Ishikawa (cell line): ENCODE results near the gene PPP1R13L.
A peak's percentile ranks its signal among the peaks of the same experiment; 100 is the strongest.

Source experiments
- CEBPB ChIP-seq: IDR thresholded peaks from 2 replicates; pipeline ENCODE4 v1.6.1; 2012
- CREB1 ChIP-seq: IDR thresholded peaks from 2 replicates; pipeline ENCODE4 v1.6.1; 2012; ENCODE audit warnings: low read depth
- EGR1 ChIP-seq: IDR thresholded peaks from 2 replicates; pipeline ENCODE4 v1.6.1; 2012
- EP300 ChIP-seq: IDR thresholded peaks from 2 replicates; pipeline ENCODE4 v1.6.1; 2012; ENCODE audit warnings: borderline replicate concordance
- RAD21 ChIP-seq: IDR thresholded peaks from 2 replicates; pipeline ENCODE4 v1.6.1; 2012; ENCODE audit warnings: low read depth
- TEAD4 ChIP-seq: IDR thresholded peaks from 2 replicates; pipeline ENCODE4 v1.6.1; 2012
- YY1 ChIP-seq: IDR thresholded peaks from 2 replicates; pipeline ENCODE4 v1.6.1; 2012; ENCODE audit warnings: low read depth
- ZBTB7A ChIP-seq: IDR thresholded peaks from 2 replicates; pipeline ENCODE4 v1.6.1; 2012; ENCODE audit warnings: low read depth
- TF ChIP-seq, protein P1 (sequence below): IDR thresholded peaks from 2 replicates; pipeline ENCODE4 v1.6.1; 2012
- TF ChIP-seq, protein P2 (sequence below): IDR thresholded peaks from 2 replicates; pipeline ENCODE4 v1.6.1; 2012; ENCODE audit warnings: low read depth, mild to moderate bottlenecking

DNA sequence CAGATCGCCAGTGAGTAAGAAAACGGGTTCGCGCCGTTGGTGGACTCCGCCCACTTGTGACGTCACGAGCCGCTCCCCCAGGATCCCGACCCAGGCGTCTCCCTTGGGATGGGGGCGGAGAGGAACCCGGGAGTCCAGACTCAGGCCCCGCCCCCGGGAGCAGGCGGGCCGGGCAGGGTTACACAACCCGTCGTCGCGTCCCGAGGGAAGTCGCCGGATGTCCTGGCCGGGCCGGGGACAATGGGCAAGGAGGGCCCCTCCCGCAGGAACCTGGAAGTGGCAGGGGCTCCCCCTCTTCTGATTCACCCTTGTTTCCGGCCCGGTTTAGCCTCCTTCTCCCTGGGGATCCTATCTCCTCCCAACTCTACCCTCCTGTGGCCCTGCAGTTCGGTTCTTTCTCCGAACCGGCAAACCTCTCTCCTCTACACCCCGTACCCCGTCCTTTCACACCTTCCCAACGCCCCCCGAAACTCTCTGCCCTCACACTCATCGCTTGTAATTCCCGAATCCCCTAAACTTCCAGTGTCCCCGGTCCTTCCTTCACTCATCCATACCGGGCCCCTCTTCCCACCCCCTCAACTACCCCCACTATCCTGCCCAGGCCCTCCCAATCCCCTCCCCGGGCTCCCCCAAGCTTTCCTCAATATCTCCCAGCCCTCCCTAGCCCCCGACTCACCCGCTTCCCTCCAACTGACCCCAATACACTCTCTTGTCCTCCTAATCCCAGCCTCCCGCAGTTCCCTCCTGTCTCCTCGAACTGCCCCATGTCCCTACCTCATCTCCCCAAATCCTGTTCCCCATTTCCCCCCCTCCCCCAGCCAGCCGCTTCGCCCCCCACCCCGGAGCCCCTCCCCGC, 38.8 kb upstream of the PPP1R13L start:
- TF ChIP-seq, protein P1, sequence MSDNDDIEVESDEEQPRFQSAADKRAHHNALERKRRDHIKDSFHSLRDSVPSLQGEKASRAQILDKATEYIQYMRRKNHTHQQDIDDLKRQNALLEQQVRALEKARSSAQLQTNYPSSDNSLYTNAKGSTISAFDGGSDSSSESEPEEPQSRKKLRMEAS, result peak; percentile 49; the same call in 1 of the 2 replicates
- TF ChIP-seq YY1 (no peak), CEBPB (peak; percentile 87), ZBTB7A (no peak), EP300 (no peak), RAD21 (no peak), EGR1 (no peak), TEAD4 (no peak), CREB1 (peak; percentile 58)
- TF ChIP-seq, protein P2, sequence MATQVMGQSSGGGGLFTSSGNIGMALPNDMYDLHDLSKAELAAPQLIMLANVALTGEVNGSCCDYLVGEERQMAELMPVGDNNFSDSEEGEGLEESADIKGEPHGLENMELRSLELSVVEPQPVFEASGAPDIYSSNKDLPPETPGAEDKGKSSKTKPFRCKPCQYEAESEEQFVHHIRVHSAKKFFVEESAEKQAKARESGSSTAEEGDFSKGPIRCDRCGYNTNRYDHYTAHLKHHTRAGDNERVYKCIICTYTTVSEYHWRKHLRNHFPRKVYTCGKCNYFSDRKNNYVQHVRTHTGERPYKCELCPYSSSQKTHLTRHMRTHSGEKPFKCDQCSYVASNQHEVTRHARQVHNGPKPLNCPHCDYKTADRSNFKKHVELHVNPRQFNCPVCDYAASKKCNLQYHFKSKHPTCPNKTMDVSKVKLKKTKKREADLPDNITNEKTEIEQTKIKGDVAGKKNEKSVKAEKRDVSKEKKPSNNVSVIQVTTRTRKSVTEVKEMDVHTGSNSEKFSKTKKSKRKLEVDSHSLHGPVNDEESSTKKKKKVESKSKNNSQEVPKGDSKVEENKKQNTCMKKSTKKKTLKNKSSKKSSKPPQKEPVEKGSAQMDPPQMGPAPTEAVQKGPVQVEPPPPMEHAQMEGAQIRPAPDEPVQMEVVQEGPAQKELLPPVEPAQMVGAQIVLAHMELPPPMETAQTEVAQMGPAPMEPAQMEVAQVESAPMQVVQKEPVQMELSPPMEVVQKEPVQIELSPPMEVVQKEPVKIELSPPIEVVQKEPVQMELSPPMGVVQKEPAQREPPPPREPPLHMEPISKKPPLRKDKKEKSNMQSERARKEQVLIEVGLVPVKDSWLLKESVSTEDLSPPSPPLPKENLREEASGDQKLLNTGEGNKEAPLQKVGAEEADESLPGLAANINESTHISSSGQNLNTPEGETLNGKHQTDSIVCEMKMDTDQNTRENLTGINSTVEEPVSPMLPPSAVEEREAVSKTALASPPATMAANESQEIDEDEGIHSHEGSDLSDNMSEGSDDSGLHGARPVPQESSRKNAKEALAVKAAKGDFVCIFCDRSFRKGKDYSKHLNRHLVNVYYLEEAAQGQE, result no peak
